ENCODE results near the gene OR10G8.

OR10G8 gene

GRCh38 chr11:124050748-124051147 lies 24.1 kb downstream of the OR10G8 start:
- no peaks in the 10 kb centered on the region for H3K36me3 ChIP-seq (ENCODE audit: control insufficient read depth in 5 of 5, insufficient read depth in 5 of 5, low read length in 5 of 5)

GRCh38 chr11:124052966-124053365 lies 26.4 kb downstream of the OR10G8 start:
- H3K27me3 ChIP-seq (ENCODE audit: control insufficient read depth in 5 of 5, insufficient read depth in 4 of 5, low read length in 5 of 5) = no peaks in the 10 kb centered on the region
- H3K9ac ChIP-seq (ENCODE audit: low read length in 5 of 5) = no peak overlapping the region
- H3K4me1 ChIP-seq (ENCODE audit: control insufficient read depth in 5 of 5, insufficient read depth in 5 of 5, low read length in 5 of 5) = no peaks in the 10 kb centered on the region
- no peaks in the 10 kb centered on the region for H3K9me3 ChIP-seq (ENCODE audit: control insufficient read depth in 5 of 5, low read length in 5 of 5)
- no peak overlapping the region for H3K4me3 ChIP-seq (ENCODE audit: low read depth in 1 of 5, low read length in 5 of 5)
- no peak overlapping the region for H3K27ac ChIP-seq (ENCODE audit: low read depth, low read length)
- no peaks in the 10 kb centered on the region for H3K36me3 ChIP-seq (ENCODE audit: control insufficient read depth in 5 of 5, insufficient read depth in 5 of 5, low read length in 5 of 5)

More at GRCh38 chr11:124050748-124051147, 24.1 kb downstream of the OR10G8 start:
- H3K27me3 ChIP-seq (ENCODE audit: control insufficient read depth in 5 of 5, insufficient read depth in 4 of 5, low read length in 5 of 5) = no peaks in the 10 kb centered on the region
- H3K9ac ChIP-seq (ENCODE audit: low read length in 5 of 5) = no peak overlapping the region
- no peak overlapping the region for H3K4me3 ChIP-seq (ENCODE audit: low read depth in 1 of 5, low read length in 5 of 5)
- H3K4me1 ChIP-seq (ENCODE audit: control insufficient read depth in 5 of 5, insufficient read depth in 5 of 5, low read length in 5 of 5) = no peaks in the 10 kb centered on the region
- H3K27ac ChIP-seq (ENCODE audit: low read depth, low read length) = no peak overlapping the region
- no peaks in the 10 kb centered on the region for H3K9me3 ChIP-seq (ENCODE audit: control insufficient read depth in 5 of 5, low read length in 5 of 5)

GRCh38 chr11:124068601-124069110 lies 42.1 kb downstream of the OR10G8 start:
- no peaks in the 10 kb centered on the region for H3K36me3 ChIP-seq (ENCODE audit: control insufficient read depth in 5 of 5, insufficient read depth in 5 of 5, low read length in 5 of 5)
- no peak overlapping the region for H3K4me3 ChIP-seq (ENCODE audit: low read depth in 1 of 5, low read length in 5 of 5)
- no peak overlapping the region for H3K27ac ChIP-seq (ENCODE audit: low read depth, low read length)
- peaks cover 0 to 6% (median 0%) of the 10 kb centered on the region in 5 donors for H3K27me3 ChIP-seq (ENCODE audit: control insufficient read depth in 5 of 5, insufficient read depth in 4 of 5, low read length in 5 of 5)
- no peak overlapping the region for H3K9ac ChIP-seq (ENCODE audit: low read length in 5 of 5)
- peaks cover 3 to 15% (median 11%) of the 10 kb centered on the region in 5 donors for H3K4me1 ChIP-seq (ENCODE audit: control insufficient read depth in 5 of 5, insufficient read depth in 5 of 5, low read length in 5 of 5)
- no peaks in the 10 kb centered on the region for H3K9me3 ChIP-seq (ENCODE audit: control insufficient read depth in 5 of 5, low read length in 5 of 5)

GRCh38 chr11:124069429-124070401 lies 43.1 kb downstream of the OR10G8 start:
- Histone ChIP-seq H3K9me3 (ENCODE audit: control insufficient read depth in 5 of 5, low read length in 5 of 5) (no peaks in the 10 kb centered on the region), H3K4me3 (ENCODE audit: low read depth in 1 of 5, low read length in 5 of 5) (peak overlapping the region; percentile 30 to 71 (median 55)), H3K9ac (ENCODE audit: low read length in 5 of 5) (no peak overlapping the region), H3K27me3 (ENCODE audit: control insufficient read depth in 5 of 5, insufficient read depth in 4 of 5, low read length in 5 of 5) (peaks cover 0 to 6% (median 0%) of the 10 kb centered on the region in 5 donors), H3K4me1 (ENCODE audit: control insufficient read depth in 5 of 5, insufficient read depth in 5 of 5, low read length in 5 of 5) (peaks cover 3 to 15% (median 11%) of the 10 kb centered on the region in 5 donors), H3K27ac (ENCODE audit: low read depth, low read length) (no peak overlapping the region), H3K36me3 (ENCODE audit: control insufficient read depth in 5 of 5, insufficient read depth in 5 of 5, low read length in 5 of 5) (no peaks in the 10 kb centered on the region)

- Histone ChIP-seq H3K4me1 (ENCODE audit: control insufficient read depth in 5 of 5, insufficient read depth in 5 of 5, low read length in 5 of 5) (peaks cover 3 to 20% (median 16%) of the 10 kb centered on the region in 5 donors), H3K27me3 (ENCODE audit: control insufficient read depth in 5 of 5, insufficient read depth in 4 of 5, low read length in 5 of 5) (peaks cover 3 to 12% (median 8%) of the 10 kb centered on the region in 5 donors), H3K36me3 (ENCODE audit: control insufficient read depth in 5 of 5, insufficient read depth in 5 of 5, low read length in 5 of 5) (no peaks in the 10 kb centered on the region), H3K9me3 (ENCODE audit: control insufficient read depth in 5 of 5, low read length in 5 of 5) (no peaks in the 10 kb centered on the region), H3K27ac (ENCODE audit: low read depth, low read length) (peak overlapping the region; percentile 19), H3K4me3 (ENCODE audit: low read depth in 1 of 5, low read length in 5 of 5) (no peak overlapping the region), H3K9ac (ENCODE audit: low read length in 5 of 5) (peak overlapping the region in 1 of 5 donors; percentile 2)
Measured at GRCh38 chr11:124070915-124071622, 44.5 kb downstream of the OR10G8 start.

- Histone ChIP-seq H3K27ac (ENCODE audit: low read depth, low read length) (no peak overlapping the region), H3K9ac (ENCODE audit: low read length in 5 of 5) (no peak overlapping the region), H3K36me3 (ENCODE audit: control insufficient read depth in 5 of 5, insufficient read depth in 5 of 5, low read length in 5 of 5) (no peaks in the 10 kb centered on the region), H3K4me3 (ENCODE audit: low read depth in 1 of 5, low read length in 5 of 5) (no peak overlapping the region), H3K9me3 (ENCODE audit: control insufficient read depth in 5 of 5, low read length in 5 of 5) (no peaks in the 10 kb centered on the region), H3K4me1 (ENCODE audit: control insufficient read depth in 5 of 5, insufficient read depth in 5 of 5, low read length in 5 of 5) (peaks cover 3 to 25% (median 20%) of the 10 kb centered on the region in 5 donors), H3K27me3 (ENCODE audit: control insufficient read depth in 5 of 5, insufficient read depth in 4 of 5, low read length in 5 of 5) (peaks cover 3 to 15% (median 10%) of the 10 kb centered on the region in 5 donors)
Measured at GRCh38 chr11:124071623-124071948, 45.0 kb downstream of the OR10G8 start.

GRCh38 chr11:124072147-124072546 lies 45.5 kb downstream of the OR10G8 start:
- H3K36me3 ChIP-seq (ENCODE audit: control insufficient read depth in 5 of 5, insufficient read depth in 5 of 5, low read length in 5 of 5) = no peaks in the 10 kb centered on the region
- H3K4me3 ChIP-seq (ENCODE audit: low read depth in 1 of 5, low read length in 5 of 5) = no peak overlapping the region
- no peaks in the 10 kb centered on the region for H3K9me3 ChIP-seq (ENCODE audit: control insufficient read depth in 5 of 5, low read length in 5 of 5)
- H3K4me1 ChIP-seq (ENCODE audit: control insufficient read depth in 5 of 5, insufficient read depth in 5 of 5, low read length in 5 of 5) = peaks cover 3 to 26% (median 20%) of the 10 kb centered on the region in 5 donors
- H3K27me3 ChIP-seq (ENCODE audit: control insufficient read depth in 5 of 5, insufficient read depth in 4 of 5, low read length in 5 of 5) = peaks cover 3 to 16% (median 10%) of the 10 kb centered on the region in 5 donors
- no peak overlapping the region for H3K27ac ChIP-seq (ENCODE audit: low read depth, low read length)
- no peak overlapping the region for H3K9ac ChIP-seq (ENCODE audit: low read length in 5 of 5)

- no peak overlapping the region for H3K9ac ChIP-seq (ENCODE audit: low read length in 5 of 5)
- H3K4me1 ChIP-seq (ENCODE audit: control insufficient read depth in 5 of 5, insufficient read depth in 5 of 5, low read length in 5 of 5) = peaks cover 3 to 22% (median 17%) of the 10 kb centered on the region in 5 donors
- H3K27ac ChIP-seq (ENCODE audit: low read depth, low read length) = no peak overlapping the region
- no peak overlapping the region for H3K4me3 ChIP-seq (ENCODE audit: low read depth in 1 of 5, low read length in 5 of 5)
- no peaks in the 10 kb centered on the region for H3K9me3 ChIP-seq (ENCODE audit: control insufficient read depth in 5 of 5, low read length in 5 of 5)
- H3K36me3 ChIP-seq (ENCODE audit: control insufficient read depth in 5 of 5, insufficient read depth in 5 of 5, low read length in 5 of 5) = no peaks in the 10 kb centered on the region
- peaks cover 7 to 19% (median 12%) of the 10 kb centered on the region in 5 donors for H3K27me3 ChIP-seq (ENCODE audit: control insufficient read depth in 5 of 5, insufficient read depth in 4 of 5, low read length in 5 of 5)
Measured at GRCh38 chr11:124074554-124074953, 48.0 kb downstream of the OR10G8 start.

GRCh38 chr11:124075492-124075840 lies 48.9 kb downstream of the OR10G8 start:
- Histone ChIP-seq H3K36me3 (ENCODE audit: control insufficient read depth in 5 of 5, insufficient read depth in 5 of 5, low read length in 5 of 5) (no peaks in the 10 kb centered on the region), H3K27me3 (ENCODE audit: control insufficient read depth in 5 of 5, insufficient read depth in 4 of 5, low read length in 5 of 5) (peaks cover 7 to 19% (median 12%) of the 10 kb centered on the region in 5 donors), H3K9me3 (ENCODE audit: control insufficient read depth in 5 of 5, low read length in 5 of 5) (no peaks in the 10 kb centered on the region), H3K4me3 (ENCODE audit: low read depth in 1 of 5, low read length in 5 of 5) (peak overlapping the region in 2 of 5 donors; percentile 67 to 71), H3K4me1 (ENCODE audit: control insufficient read depth in 5 of 5, insufficient read depth in 5 of 5, low read length in 5 of 5) (peaks cover 0 to 15% (median 9%) of the 10 kb centered on the region in 5 donors), H3K27ac (ENCODE audit: low read depth, low read length) (no peak overlapping the region), H3K9ac (ENCODE audit: low read length in 5 of 5) (peak overlapping the region in 1 of 5 donors; percentile 35)

Data from subcutaneous abdominal adipose tissue (tissue), 5 donors.